ENCODE data around the gene HMHB1.

- TF ChIP-seq POLR2A (IDR thresholded peaks at IDR 0.05): no peak
- TF ChIP-seq EP300 (IDR thresholded peaks at IDR 0.05): no peak
These were observed 16.7 kb downstream of the HMHB1 start for GRCh38 chr5:143828710-143829109.

Measured in upper lobe of left lung (tissue), 4 donors.